KMS-11 (cell line): ENCODE measurements around the gene VCL.
A peak's percentile ranks its signal among the peaks of the same experiment; 100 is the strongest.

Experiments
- H2AFZ ChIP-seq: fragments of 200-600 bp; sonication (generic); 2 replicates; pipeline ENCODE4 v1.6.1; 2016; ENCODE audit warnings: antibody characterized with exemption, mixed run types, low read depth
- H3K27ac ChIP-seq: fragments of 200-600 bp; sonication (generic); 2 replicates; pipeline ENCODE4 v1.6.1; 2016; ENCODE audit warnings: mild to moderate bottlenecking, mixed run types
- H3K27me3 ChIP-seq: fragments of 200-600 bp; sonication (generic); 2 replicates; pipeline ENCODE4 v1.6.1; 2017; ENCODE audit warnings: mild to moderate bottlenecking, low read depth, mixed run types, moderate library complexity; ENCODE audit not compliant: insufficient read depth
- H3K36me3 ChIP-seq: fragments of 200-600 bp; sonication (generic); 2 replicates; pipeline ENCODE4 v1.6.1; 2017; ENCODE audit warnings: mild to moderate bottlenecking, mixed run types; ENCODE audit not compliant: insufficient read depth
- H3K4me1 ChIP-seq: fragments of 200-600 bp; sonication (generic); 2 replicates; pipeline ENCODE4 v1.6.1; 2016; ENCODE audit warnings: mild to moderate bottlenecking, low read depth, mixed run types; ENCODE audit not compliant: poor library complexity, severe bottlenecking
- H3K4me2 ChIP-seq: fragments of 200-600 bp; sonication (generic); 2 replicates; pipeline ENCODE4 v1.7.0; 2016; ENCODE audit warnings: mild to moderate bottlenecking, mixed run types
- H3K4me3 ChIP-seq: fragments of 200-600 bp; sonication (generic); IDR thresholded peaks from 2 replicates; pipeline ENCODE4 v1.6.1; 2017; ENCODE audit warnings: low read depth, low read length, mixed read lengths; ENCODE audit not compliant: insufficient read depth
- H3K79me2 ChIP-seq: fragments of 200-600 bp; sonication (generic); 2 replicates; pipeline ENCODE4 v1.6.1; 2016; ENCODE audit warnings: low read depth, mixed run types; ENCODE audit not compliant: insufficient read depth
- H3K9ac ChIP-seq: fragments of 200-600 bp; sonication (generic); 2 replicates; pipeline ENCODE4 v1.6.1; 2016; ENCODE audit warnings: mild to moderate bottlenecking, mixed run types
- H4K20me1 ChIP-seq: fragments of 200-600 bp; sonication (generic); 2 replicates; pipeline ENCODE4 v1.6.1; 2016; ENCODE audit warnings: mild to moderate bottlenecking, mixed run types; ENCODE audit not compliant: insufficient read depth
- TF ChIP-seq, protein P1 (sequence below): fragments of 200-600 bp; sonication (generic); conservative IDR thresholded peaks from 2 replicates; pipeline ENCODE4 v1.6.1; 2017; ENCODE audit warnings: low read depth, mild to moderate bottlenecking, antibody characterized with exemption, low read length, moderate library complexity, mixed read lengths

Gene VCL

GRCh38 chr10:73970845-73971244 is 27.1 kb upstream of the VCL start:
- no peak overlapping the region for H3K9ac ChIP-seq
- TF ChIP-seq, protein P1, sequence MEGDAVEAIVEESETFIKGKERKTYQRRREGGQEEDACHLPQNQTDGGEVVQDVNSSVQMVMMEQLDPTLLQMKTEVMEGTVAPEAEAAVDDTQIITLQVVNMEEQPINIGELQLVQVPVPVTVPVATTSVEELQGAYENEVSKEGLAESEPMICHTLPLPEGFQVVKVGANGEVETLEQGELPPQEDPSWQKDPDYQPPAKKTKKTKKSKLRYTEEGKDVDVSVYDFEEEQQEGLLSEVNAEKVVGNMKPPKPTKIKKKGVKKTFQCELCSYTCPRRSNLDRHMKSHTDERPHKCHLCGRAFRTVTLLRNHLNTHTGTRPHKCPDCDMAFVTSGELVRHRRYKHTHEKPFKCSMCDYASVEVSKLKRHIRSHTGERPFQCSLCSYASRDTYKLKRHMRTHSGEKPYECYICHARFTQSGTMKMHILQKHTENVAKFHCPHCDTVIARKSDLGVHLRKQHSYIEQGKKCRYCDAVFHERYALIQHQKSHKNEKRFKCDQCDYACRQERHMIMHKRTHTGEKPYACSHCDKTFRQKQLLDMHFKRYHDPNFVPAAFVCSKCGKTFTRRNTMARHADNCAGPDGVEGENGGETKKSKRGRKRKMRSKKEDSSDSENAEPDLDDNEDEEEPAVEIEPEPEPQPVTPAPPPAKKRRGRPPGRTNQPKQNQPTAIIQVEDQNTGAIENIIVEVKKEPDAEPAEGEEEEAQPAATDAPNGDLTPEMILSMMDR = no peak
- no peaks in the 10 kb centered on the region for H3K79me2 ChIP-seq
- no peak overlapping the region for H3K4me3 ChIP-seq
- no peaks in the 10 kb centered on the region for H4K20me1 ChIP-seq
- H3K27me3 ChIP-seq = no peaks in the 10 kb centered on the region
- H3K36me3 ChIP-seq = no peaks in the 10 kb centered on the region
- no peak overlapping the region for H3K27ac ChIP-seq
- no peak overlapping the region for H2AFZ ChIP-seq
- peaks cover 25% of the 10 kb centered on the region for H3K4me1 ChIP-seq
- H3K4me2 ChIP-seq = no peak overlapping the region

- TF ChIP-seq, protein P1 = no peak
- Histone ChIP-seq H3K36me3 (no peaks in the 10 kb centered on the region), H3K9ac (no peak overlapping the region), H3K27ac (no peak overlapping the region), H3K4me1 (peaks cover 26% of the 10 kb centered on the region), H4K20me1 (no peaks in the 10 kb centered on the region), H3K79me2 (no peaks in the 10 kb centered on the region), H3K27me3 (no peaks in the 10 kb centered on the region), H3K4me2 (no peak overlapping the region), H3K4me3 (no peak overlapping the region), H2AFZ (no peak overlapping the region)
Observed at GRCh38 chr10:73971636-73972354, 26.1 kb upstream of the VCL start.

- Histone ChIP-seq H2AFZ (no peak overlapping the region), H3K79me2 (no peaks in the 10 kb centered on the region), H3K36me3 (no peaks in the 10 kb centered on the region), H3K4me1 (peaks cover 26% of the 10 kb centered on the region), H3K4me2 (no peak overlapping the region), H3K27ac (no peak overlapping the region), H3K4me3 (no peak overlapping the region), H3K27me3 (no peaks in the 10 kb centered on the region), H4K20me1 (no peaks in the 10 kb centered on the region), H3K9ac (no peak overlapping the region)
- TF ChIP-seq, protein P1 = no peak
Observed at GRCh38 chr10:73973427-73973826, 24.5 kb upstream of the VCL start.

DNA sequence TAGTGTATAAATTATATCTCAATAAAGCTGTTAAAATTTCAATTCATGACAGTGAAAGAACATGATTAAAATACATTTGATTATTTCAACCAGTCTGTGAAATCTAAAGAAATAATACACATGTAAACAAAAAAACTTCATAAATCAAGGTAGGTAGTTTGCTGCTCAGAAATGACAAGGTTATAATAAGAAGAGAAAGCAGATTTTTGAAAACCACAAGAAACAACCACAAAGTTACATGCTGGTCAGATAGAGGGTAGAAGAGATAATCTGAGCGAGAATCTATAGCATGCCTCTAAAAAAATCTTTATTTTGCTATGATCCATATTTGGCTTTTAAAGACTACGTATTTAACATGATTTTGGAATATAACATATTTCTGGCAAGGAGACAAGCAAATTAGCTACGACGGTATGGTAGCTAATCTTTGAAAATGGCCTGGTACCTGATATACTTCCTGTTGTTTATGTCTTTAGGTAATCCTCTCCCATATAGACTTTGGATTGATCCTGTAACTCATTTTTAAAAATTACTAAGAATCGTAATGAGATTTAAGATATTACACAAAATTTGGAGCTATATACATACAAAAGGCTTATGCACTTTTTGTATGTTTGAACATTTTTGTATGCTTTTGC is 23.5 kb upstream of the VCL start:
- TF ChIP-seq, protein P1 = no peak
- Histone ChIP-seq H3K9ac (no peak overlapping the region), H3K4me1 (peaks cover 26% of the 10 kb centered on the region), H3K4me3 (no peak overlapping the region), H2AFZ (no peak overlapping the region), H3K27ac (no peak overlapping the region), H3K27me3 (no peaks in the 10 kb centered on the region), H3K79me2 (no peaks in the 10 kb centered on the region), H3K4me2 (peak overlapping the region; percentile 46; the same call in 1 of the 2 replicates), H3K36me3 (no peaks in the 10 kb centered on the region), H4K20me1 (no peaks in the 10 kb centered on the region)
